Measurements from ENCODE around the gene IRAK2. TPM values are rescaled to one million over a fixed set of nuclear protein-coding genes. Genes with fewer than 3 reads are reported as not detected.

The IRAK2 gene
- total RNA-seq, 2 experiments from 2014 or later = 1.4 TPM

- Histone ChIP-seq H3K79me2 (ENCODE audit: insufficient read depth, low read depth, low read length) (peaks cover 94% of the 10 kb centered on the region), H3K9me3 (ENCODE audit: low read length) (no peaks in the 10 kb centered on the region), H2AFZ (ENCODE audit: low read length) (no peak overlapping the region), H4K20me1 (ENCODE audit: insufficient read depth, low read length) (peaks cover 5% of the 10 kb centered on the region; the same call in 1 of the 2 replicates), H3K36me3 (ENCODE audit: insufficient read depth, low read length) (peaks cover 96% of the 10 kb centered on the region), H3K4me1 (ENCODE audit: insufficient read depth, low read length, poor library complexity, severe bottlenecking) (peaks cover 6% of the 10 kb centered on the region), H3K4me3 (ENCODE audit: low read depth, low read length, poor library complexity, severe bottlenecking) (no peak overlapping the region), H3K4me2 (ENCODE audit: low read length) (no peak overlapping the region), H3K27ac (ENCODE audit: low read depth, low read length, poor library complexity, severe bottlenecking) (no peak overlapping the region), H3K9me2 (ENCODE audit: insufficient read depth, low read length) (no peaks in the 10 kb centered on the region)
- POLR2A ChIA-PET = interaction anchor here (0.7 kb wide), 1 partner anchor 226 kb away, joined by 3 read pairs; no protein-coding TSS in a partner anchor
- intact Hi-C loops (cut with micrococcal nuclease; ENCODE audit: unreplicated experiment) = no loop called here
- TF ChIP-seq, protein P1, sequence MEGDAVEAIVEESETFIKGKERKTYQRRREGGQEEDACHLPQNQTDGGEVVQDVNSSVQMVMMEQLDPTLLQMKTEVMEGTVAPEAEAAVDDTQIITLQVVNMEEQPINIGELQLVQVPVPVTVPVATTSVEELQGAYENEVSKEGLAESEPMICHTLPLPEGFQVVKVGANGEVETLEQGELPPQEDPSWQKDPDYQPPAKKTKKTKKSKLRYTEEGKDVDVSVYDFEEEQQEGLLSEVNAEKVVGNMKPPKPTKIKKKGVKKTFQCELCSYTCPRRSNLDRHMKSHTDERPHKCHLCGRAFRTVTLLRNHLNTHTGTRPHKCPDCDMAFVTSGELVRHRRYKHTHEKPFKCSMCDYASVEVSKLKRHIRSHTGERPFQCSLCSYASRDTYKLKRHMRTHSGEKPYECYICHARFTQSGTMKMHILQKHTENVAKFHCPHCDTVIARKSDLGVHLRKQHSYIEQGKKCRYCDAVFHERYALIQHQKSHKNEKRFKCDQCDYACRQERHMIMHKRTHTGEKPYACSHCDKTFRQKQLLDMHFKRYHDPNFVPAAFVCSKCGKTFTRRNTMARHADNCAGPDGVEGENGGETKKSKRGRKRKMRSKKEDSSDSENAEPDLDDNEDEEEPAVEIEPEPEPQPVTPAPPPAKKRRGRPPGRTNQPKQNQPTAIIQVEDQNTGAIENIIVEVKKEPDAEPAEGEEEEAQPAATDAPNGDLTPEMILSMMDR (conservative IDR thresholded peaks at IDR 0.05; ENCODE audit: low read length) = no peak
- TF ChIP-seq EZH2phosphoT487 (IDR thresholded peaks at IDR 0.05; ENCODE audit: borderline replicate concordance, low read depth, low read length) = no peak
- CTCF ChIA-PET (ENCODE audit: unreplicated experiment) = no interaction called here
- no peak for DNase-seq (ENCODE audit: low spot score)
- BruUV-seq (replicated peaks) = no TSS peak
These were observed 91.1 kb downstream of the IRAK2 start for GRCh38 chr3:10255835-10256234.

- Histone ChIP-seq H3K79me2 (ENCODE audit: insufficient read depth, low read depth, low read length) (peaks cover 95% of the 10 kb centered on the region), H3K36me3 (ENCODE audit: insufficient read depth, low read length) (peaks cover 97% of the 10 kb centered on the region)
- CTCF ChIA-PET (ENCODE audit: unreplicated experiment) = no interaction called here
These were observed 94.3 kb downstream of the IRAK2 start for GRCh38 chr3:10259036-10259435.

GRCh38 chr3:10259798-10260197 is 95.1 kb downstream of the IRAK2 start:
- DNase-seq (ENCODE audit: low spot score) = no peak
- H3K27ac ChIP-seq (ENCODE audit: low read depth, low read length, poor library complexity, severe bottlenecking) = no peak overlapping the region
- H3K4me1 ChIP-seq (ENCODE audit: insufficient read depth, low read length, poor library complexity, severe bottlenecking) = no peaks in the 10 kb centered on the region
- no peak overlapping the region for H2AFZ ChIP-seq (ENCODE audit: low read length)
- peaks cover 97% of the 10 kb centered on the region for H3K36me3 ChIP-seq (ENCODE audit: insufficient read depth, low read length)
- H3K9me3 ChIP-seq (ENCODE audit: low read length) = no peaks in the 10 kb centered on the region
- TF ChIP-seq, protein P1 (conservative IDR thresholded peaks at IDR 0.05; ENCODE audit: low read length) = no peak
- TF ChIP-seq EZH2phosphoT487 (IDR thresholded peaks at IDR 0.05; ENCODE audit: borderline replicate concordance, low read depth, low read length) = no peak
- no peak overlapping the region for H3K4me3 ChIP-seq (ENCODE audit: low read depth, low read length, poor library complexity, severe bottlenecking)
- H3K4me2 ChIP-seq (ENCODE audit: low read length) = no peak overlapping the region
- intact Hi-C loops (cut with micrococcal nuclease; ENCODE audit: unreplicated experiment) = no loop called here
- ChIA-PET CTCF (ENCODE audit: unreplicated experiment) (no interaction called here), POLR2A (interaction anchor here (0.6 kb wide), 1 partner anchor 114 kb away, joined by 5 read pairs; no protein-coding TSS in a partner anchor)
- BruUV-seq (replicated peaks) = no TSS peak
- H4K20me1 ChIP-seq (ENCODE audit: insufficient read depth, low read length) = no peaks in the 10 kb centered on the region
- no peaks in the 10 kb centered on the region for H3K9me2 ChIP-seq (ENCODE audit: insufficient read depth, low read length)
- H3K79me2 ChIP-seq (ENCODE audit: insufficient read depth, low read depth, low read length) = peaks cover 95% of the 10 kb centered on the region

More at GRCh38 chr3:10259036-10259435, 94.3 kb downstream of the IRAK2 start:
- Histone ChIP-seq H4K20me1 (ENCODE audit: insufficient read depth, low read length) (no peaks in the 10 kb centered on the region), H3K4me2 (ENCODE audit: low read length) (no peak overlapping the region), H3K27ac (ENCODE audit: low read depth, low read length, poor library complexity, severe bottlenecking) (no peak overlapping the region), H2AFZ (ENCODE audit: low read length) (no peak overlapping the region), H3K4me1 (ENCODE audit: insufficient read depth, low read length, poor library complexity, severe bottlenecking) (no peaks in the 10 kb centered on the region), H3K9me3 (ENCODE audit: low read length) (no peaks in the 10 kb centered on the region), H3K9me2 (ENCODE audit: insufficient read depth, low read length) (no peaks in the 10 kb centered on the region), H3K4me3 (ENCODE audit: low read depth, low read length, poor library complexity, severe bottlenecking) (no peak overlapping the region)
- TF ChIP-seq, protein P1 (conservative IDR thresholded peaks at IDR 0.05; ENCODE audit: low read length) = no peak
- no peak for TF ChIP-seq EZH2phosphoT487 (IDR thresholded peaks at IDR 0.05; ENCODE audit: borderline replicate concordance, low read depth, low read length)
- intact Hi-C loops (cut with micrococcal nuclease; ENCODE audit: unreplicated experiment) = no loop called here
- DNase-seq (ENCODE audit: low spot score) = no peak
- no TSS peak for BruUV-seq (replicated peaks)
- POLR2A ChIA-PET = interaction anchor here (0.6 kb wide), 1 partner anchor 113 kb away, joined by 5 read pairs; no protein-coding TSS in a partner anchor

Data from OCI-LY7 (cell line).